ENCODE data around the gene SORCS2. TPM values are rescaled to one million over a fixed set of nuclear protein-coding genes. Genes with fewer than 3 reads are reported as not detected.

SORCS2 gene
- total RNA-seq, 2 experiments from 2014 or later = 0.03 TPM; not detected in 1

GRCh38 chr4:7353846-7354610 is 161.7 kb downstream of the SORCS2 start:
- POLR2A ChIA-PET = no interaction called here
- H3K79me2 ChIP-seq (ENCODE audit: insufficient read depth, low read depth, low read length) = no peaks in the 10 kb centered on the region
- H3K4me3 ChIP-seq (ENCODE audit: low read depth, low read length, poor library complexity, severe bottlenecking) = no peak overlapping the region
- CTCF ChIA-PET (ENCODE audit: unreplicated experiment) = no interaction called here
- BruUV-seq (replicated peaks) = no TSS peak
- no peak overlapping the region for H2AFZ ChIP-seq (ENCODE audit: low read length)
- intact Hi-C loops (cut with micrococcal nuclease; ENCODE audit: unreplicated experiment) = no loop called here
- no peak for DNase-seq (ENCODE audit: low spot score)
- no peaks in the 10 kb centered on the region for H4K20me1 ChIP-seq (ENCODE audit: insufficient read depth, low read length)
- H3K4me2 ChIP-seq (ENCODE audit: low read length) = no peak overlapping the region
- no peaks in the 10 kb centered on the region for H3K9me3 ChIP-seq (ENCODE audit: low read length)
- no peak overlapping the region for H3K27ac ChIP-seq (ENCODE audit: low read depth, low read length, poor library complexity, severe bottlenecking)
- no peaks in the 10 kb centered on the region for H3K36me3 ChIP-seq (ENCODE audit: insufficient read depth, low read length)
- H3K9me2 ChIP-seq (ENCODE audit: insufficient read depth, low read length) = no peaks in the 10 kb centered on the region
- TF ChIP-seq, protein P1, sequence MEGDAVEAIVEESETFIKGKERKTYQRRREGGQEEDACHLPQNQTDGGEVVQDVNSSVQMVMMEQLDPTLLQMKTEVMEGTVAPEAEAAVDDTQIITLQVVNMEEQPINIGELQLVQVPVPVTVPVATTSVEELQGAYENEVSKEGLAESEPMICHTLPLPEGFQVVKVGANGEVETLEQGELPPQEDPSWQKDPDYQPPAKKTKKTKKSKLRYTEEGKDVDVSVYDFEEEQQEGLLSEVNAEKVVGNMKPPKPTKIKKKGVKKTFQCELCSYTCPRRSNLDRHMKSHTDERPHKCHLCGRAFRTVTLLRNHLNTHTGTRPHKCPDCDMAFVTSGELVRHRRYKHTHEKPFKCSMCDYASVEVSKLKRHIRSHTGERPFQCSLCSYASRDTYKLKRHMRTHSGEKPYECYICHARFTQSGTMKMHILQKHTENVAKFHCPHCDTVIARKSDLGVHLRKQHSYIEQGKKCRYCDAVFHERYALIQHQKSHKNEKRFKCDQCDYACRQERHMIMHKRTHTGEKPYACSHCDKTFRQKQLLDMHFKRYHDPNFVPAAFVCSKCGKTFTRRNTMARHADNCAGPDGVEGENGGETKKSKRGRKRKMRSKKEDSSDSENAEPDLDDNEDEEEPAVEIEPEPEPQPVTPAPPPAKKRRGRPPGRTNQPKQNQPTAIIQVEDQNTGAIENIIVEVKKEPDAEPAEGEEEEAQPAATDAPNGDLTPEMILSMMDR (conservative IDR thresholded peaks at IDR 0.05; ENCODE audit: low read length) = no peak
- no peak for TF ChIP-seq EZH2phosphoT487 (IDR thresholded peaks at IDR 0.05; ENCODE audit: borderline replicate concordance, low read depth, low read length)
- H3K4me1 ChIP-seq (ENCODE audit: insufficient read depth, low read length, poor library complexity, severe bottlenecking) = no peaks in the 10 kb centered on the region

DNA sequence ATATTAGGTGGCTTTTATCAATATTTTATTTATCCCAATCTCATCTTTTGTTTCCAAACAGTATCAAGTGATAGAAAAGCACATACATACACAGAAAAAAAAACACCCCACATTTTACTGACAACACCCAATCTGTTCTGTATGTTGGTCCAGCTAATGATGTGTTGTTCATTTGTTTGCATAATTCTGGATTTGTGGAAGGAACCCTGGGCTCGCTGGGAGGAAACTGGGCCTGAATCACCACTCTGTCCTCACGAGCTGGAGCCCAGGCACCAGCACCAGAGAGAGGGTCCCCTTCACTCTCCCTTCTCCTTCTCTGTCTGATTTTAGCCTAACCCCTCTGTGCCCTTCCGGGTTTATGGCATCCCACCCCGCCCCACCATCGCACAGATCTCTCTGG is 162.6 kb downstream of the SORCS2 start:
- Histone ChIP-seq H3K9me3 (ENCODE audit: low read length) (no peaks in the 10 kb centered on the region), H3K79me2 (ENCODE audit: insufficient read depth, low read depth, low read length) (no peaks in the 10 kb centered on the region), H3K4me3 (ENCODE audit: low read depth, low read length, poor library complexity, severe bottlenecking) (no peak overlapping the region), H3K27ac (ENCODE audit: low read depth, low read length, poor library complexity, severe bottlenecking) (no peak overlapping the region), H3K9me2 (ENCODE audit: insufficient read depth, low read length) (no peaks in the 10 kb centered on the region), H2AFZ (ENCODE audit: low read length) (no peak overlapping the region), H3K4me2 (ENCODE audit: low read length) (no peak overlapping the region), H4K20me1 (ENCODE audit: insufficient read depth, low read length) (no peaks in the 10 kb centered on the region), H3K4me1 (ENCODE audit: insufficient read depth, low read length, poor library complexity, severe bottlenecking) (no peaks in the 10 kb centered on the region), H3K36me3 (ENCODE audit: insufficient read depth, low read length) (no peaks in the 10 kb centered on the region)
- intact Hi-C loops (cut with micrococcal nuclease; ENCODE audit: unreplicated experiment) = no loop called here
- POLR2A ChIA-PET = no interaction called here
- CTCF ChIA-PET (ENCODE audit: unreplicated experiment) = no interaction called here
- TF ChIP-seq EZH2phosphoT487 (IDR thresholded peaks at IDR 0.05; ENCODE audit: borderline replicate concordance, low read depth, low read length) = no peak
- TF ChIP-seq, protein P1 (conservative IDR thresholded peaks at IDR 0.05; ENCODE audit: low read length) = no peak
- DNase-seq (ENCODE audit: low spot score) = no peak
- no TSS peak for BruUV-seq (replicated peaks)

- no peaks in the 10 kb centered on the region for H4K20me1 ChIP-seq (ENCODE audit: insufficient read depth, low read length)
- TF ChIP-seq EZH2phosphoT487 (IDR thresholded peaks at IDR 0.05; ENCODE audit: borderline replicate concordance, low read depth, low read length) = no peak
- TF ChIP-seq, protein P1 (conservative IDR thresholded peaks at IDR 0.05; ENCODE audit: low read length) = no peak
- H3K4me2 ChIP-seq (ENCODE audit: low read length) = no peak overlapping the region
- H3K4me3 ChIP-seq (ENCODE audit: low read depth, low read length, poor library complexity, severe bottlenecking) = no peak overlapping the region
- H3K9me3 ChIP-seq (ENCODE audit: low read length) = no peaks in the 10 kb centered on the region
- BruUV-seq (replicated peaks) = no TSS peak
- DNase-seq (ENCODE audit: low spot score) = no peak
- H3K79me2 ChIP-seq (ENCODE audit: insufficient read depth, low read depth, low read length) = no peaks in the 10 kb centered on the region
- H2AFZ ChIP-seq (ENCODE audit: low read length) = no peak overlapping the region
- no peaks in the 10 kb centered on the region for H3K36me3 ChIP-seq (ENCODE audit: insufficient read depth, low read length)
- H3K27ac ChIP-seq (ENCODE audit: low read depth, low read length, poor library complexity, severe bottlenecking) = no peak overlapping the region
- no peaks in the 10 kb centered on the region for H3K4me1 ChIP-seq (ENCODE audit: insufficient read depth, low read length, poor library complexity, severe bottlenecking)
- CTCF ChIA-PET (ENCODE audit: unreplicated experiment) = no interaction called here
- POLR2A ChIA-PET = no interaction called here
- no peaks in the 10 kb centered on the region for H3K9me2 ChIP-seq (ENCODE audit: insufficient read depth, low read length)
- intact Hi-C loops (cut with micrococcal nuclease; ENCODE audit: unreplicated experiment) = no loop called here
Measured at GRCh38 chr4:7355795-7356194, 163.5 kb downstream of the SORCS2 start.

Measured in OCI-LY7 (cell line).